K562 (cell line): ENCODE data around the gene TMEM255A. TPM values are rescaled to one million over a fixed set of nuclear protein-coding genes. Genes with fewer than 3 reads are reported as not detected.

ENCODE experiments used
- EP300 ChIP-seq: IDR thresholded peaks from 2 replicates; pipeline ENCODE4 v1.6.1; 2012; ENCODE audit warnings: low read length, improper control_type of control experiment
- GTF2A2 ChIP-seq: IDR thresholded peaks from 2 replicates; pipeline ENCODE4 v1.6.1; 2016; ENCODE audit warnings: mild to moderate bottlenecking, missing genetic modification characterization, missing compliant biosample characterization
- HMG20B ChIP-seq: fragments of 250-450 bp; sonication (Bioruptor Pico); IDR thresholded peaks from 2 replicates; pipeline ENCODE4 v1.5.0; 2021; ENCODE audit warnings: mild to moderate bottlenecking
- SIX5 ChIP-seq, 2 experiments: IDR thresholded peaks; 2 replicates each; pipeline ENCODE4 v1.6.1; 2011; ENCODE audit warnings: low read length in 2 of 2, borderline replicate concordance in 1 of 2, low read depth in 1 of 2, mild to moderate bottlenecking in 1 of 2, moderate library complexity in 1 of 2; ENCODE audit not compliant: insufficient read depth in 1 of 2
- TGIF2 ChIP-seq: sonication (generic); formaldehyde crosslinking; IDR thresholded peaks from 2 replicates; pipeline ENCODE4 v1.8.1; 2022; ENCODE audit warnings: mild to moderate bottlenecking, missing genetic modification reagents, moderate library complexity
- ZSCAN29 ChIP-seq: fragments of 450-650 bp; IDR thresholded peaks from 2 replicates; pipeline ENCODE4 v1.6.1; 2017
- polyA plus RNA-seq, 8 experiments: library from polyadenylated mRNA; depleted of rRNA in 4 of 8; stranded (reverse) in 5 of 8; unstranded in 3 of 8; fragments of >200 nt; fragmentation: Nextera tagmentation in 2 of 8; fragmentation: Illumina TruSeq in 1 of 8; extraction: Ambion mirVana in 2 of 8; extraction: Trizol in 1 of 8; gene quantifications; 2 replicates each; pipeline versions ENCODE4 v1.2.1 to v1.2.3, GENCODE V29; 2011 to 2014; ENCODE audit warnings: inconsistent platforms in 1 of 8, missing spikeins in 1 of 8
- total RNA-seq, 7 experiments: library from RNA; depleted of rRNA in 6 of 7; stranded (reverse); fragments of >200 nt in 6 of 7; fragmentation: Illumina TruSeq in 2 of 7; extraction: Trizol in 2 of 7; gene quantifications; 2 replicates each; pipeline versions ENCODE4 v1.2.1 to v1.2.3, GENCODE V29; 2011 to 2021; ENCODE audit warnings: low replicate concordance in 1 of 7
- TF ChIP-seq, protein P1 (sequence below): fragments of 250-450 bp; sonication (Bioruptor Pico); IDR thresholded peaks from 2 replicates; pipeline ENCODE4 v1.5.0; 2022; ENCODE audit warnings: mild to moderate bottlenecking
- TF ChIP-seq, protein P2 (sequence below): fragments of 250-450 bp; sonication (Bioruptor Pico); IDR thresholded peaks from 2 replicates; pipeline ENCODE4 v1.4.0; 2020; ENCODE audit warnings: mild to moderate bottlenecking, moderate library complexity, borderline replicate concordance
- TF ChIP-seq, protein P3 (sequence below), 2 experiments: fragments of 450-650 bp; IDR thresholded peaks; 2 replicates each; pipeline ENCODE4 v1.6.1; 2016; ENCODE audit warnings: mild to moderate bottlenecking in 2 of 2, borderline replicate concordance in 1 of 2, low read depth in 1 of 2, moderate library complexity in 1 of 2
- TF ChIP-seq, protein P4 (sequence below): sonication (generic); formaldehyde crosslinking; IDR thresholded peaks from 2 replicates; pipeline ENCODE4 v1.8.1; 2022; ENCODE audit warnings: missing genetic modification reagents

Gene TMEM255A
- total and polyA plus RNA-seq, 9 of the 15 experiments (the other 6 are each of a cell fraction or from before 2014, with no cell fraction given): 0.01 TPM; not detected in 8

DNA sequence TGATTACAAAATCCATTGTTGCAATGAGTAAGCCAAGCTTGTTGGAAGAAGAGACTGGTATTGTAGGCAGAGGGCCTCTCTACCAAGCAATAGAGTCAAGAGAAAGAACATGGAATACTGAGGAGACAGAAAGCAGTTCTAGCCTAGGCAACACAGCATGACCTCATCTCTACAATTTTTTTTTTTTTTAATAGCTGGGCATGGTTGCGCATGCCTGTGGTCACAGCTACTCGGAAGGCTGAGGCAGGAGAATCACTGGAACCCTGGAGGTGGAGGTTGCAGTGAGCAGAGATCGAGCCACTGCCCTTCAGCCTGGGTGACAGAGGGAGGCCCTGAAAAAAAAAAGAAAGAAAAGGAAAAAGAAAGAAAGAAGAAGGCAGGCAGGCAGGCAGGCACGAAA lies 72.3 kb downstream of the TMEM255A start (continued):
- TF ChIP-seq, protein P1, sequence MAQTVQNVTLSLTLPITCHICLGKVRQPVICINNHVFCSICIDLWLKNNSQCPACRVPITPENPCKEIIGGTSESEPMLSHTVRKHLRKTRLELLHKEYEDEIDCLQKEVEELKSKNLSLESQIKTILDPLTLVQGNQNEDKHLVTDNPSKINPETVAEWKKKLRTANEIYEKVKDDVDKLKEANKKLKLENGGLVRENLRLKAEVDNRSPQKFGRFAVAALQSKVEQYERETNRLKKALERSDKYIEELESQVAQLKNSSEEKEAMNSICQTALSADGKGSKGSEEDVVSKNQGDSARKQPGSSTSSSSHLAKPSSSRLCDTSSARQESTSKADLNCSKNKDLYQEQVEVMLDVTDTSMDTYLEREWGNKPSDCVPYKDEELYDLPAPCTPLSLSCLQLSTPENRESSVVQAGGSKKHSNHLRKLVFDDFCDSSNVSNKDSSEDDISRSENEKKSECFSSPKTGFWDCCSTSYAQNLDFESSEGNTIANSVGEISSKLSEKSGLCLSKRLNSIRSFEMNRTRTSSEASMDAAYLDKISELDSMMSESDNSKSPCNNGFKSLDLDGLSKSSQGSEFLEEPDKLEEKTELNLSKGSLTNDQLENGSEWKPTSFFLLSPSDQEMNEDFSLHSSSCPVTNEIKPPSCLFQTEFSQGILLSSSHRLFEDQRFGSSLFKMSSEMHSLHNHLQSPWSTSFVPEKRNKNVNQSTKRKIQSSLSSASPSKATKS: no peak
- TF ChIP-seq, protein P2, sequence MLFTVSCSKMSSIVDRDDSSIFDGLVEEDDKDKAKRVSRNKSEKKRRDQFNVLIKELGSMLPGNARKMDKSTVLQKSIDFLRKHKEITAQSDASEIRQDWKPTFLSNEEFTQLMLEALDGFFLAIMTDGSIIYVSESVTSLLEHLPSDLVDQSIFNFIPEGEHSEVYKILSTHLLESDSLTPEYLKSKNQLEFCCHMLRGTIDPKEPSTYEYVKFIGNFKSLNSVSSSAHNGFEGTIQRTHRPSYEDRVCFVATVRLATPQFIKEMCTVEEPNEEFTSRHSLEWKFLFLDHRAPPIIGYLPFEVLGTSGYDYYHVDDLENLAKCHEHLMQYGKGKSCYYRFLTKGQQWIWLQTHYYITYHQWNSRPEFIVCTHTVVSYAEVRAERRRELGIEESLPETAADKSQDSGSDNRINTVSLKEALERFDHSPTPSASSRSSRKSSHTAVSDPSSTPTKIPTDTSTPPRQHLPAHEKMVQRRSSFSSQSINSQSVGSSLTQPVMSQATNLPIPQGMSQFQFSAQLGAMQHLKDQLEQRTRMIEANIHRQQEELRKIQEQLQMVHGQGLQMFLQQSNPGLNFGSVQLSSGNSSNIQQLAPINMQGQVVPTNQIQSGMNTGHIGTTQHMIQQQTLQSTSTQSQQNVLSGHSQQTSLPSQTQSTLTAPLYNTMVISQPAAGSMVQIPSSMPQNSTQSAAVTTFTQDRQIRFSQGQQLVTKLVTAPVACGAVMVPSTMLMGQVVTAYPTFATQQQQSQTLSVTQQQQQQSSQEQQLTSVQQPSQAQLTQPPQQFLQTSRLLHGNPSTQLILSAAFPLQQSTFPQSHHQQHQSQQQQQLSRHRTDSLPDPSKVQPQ: no peak
- TF ChIP-seq, protein P3, sequence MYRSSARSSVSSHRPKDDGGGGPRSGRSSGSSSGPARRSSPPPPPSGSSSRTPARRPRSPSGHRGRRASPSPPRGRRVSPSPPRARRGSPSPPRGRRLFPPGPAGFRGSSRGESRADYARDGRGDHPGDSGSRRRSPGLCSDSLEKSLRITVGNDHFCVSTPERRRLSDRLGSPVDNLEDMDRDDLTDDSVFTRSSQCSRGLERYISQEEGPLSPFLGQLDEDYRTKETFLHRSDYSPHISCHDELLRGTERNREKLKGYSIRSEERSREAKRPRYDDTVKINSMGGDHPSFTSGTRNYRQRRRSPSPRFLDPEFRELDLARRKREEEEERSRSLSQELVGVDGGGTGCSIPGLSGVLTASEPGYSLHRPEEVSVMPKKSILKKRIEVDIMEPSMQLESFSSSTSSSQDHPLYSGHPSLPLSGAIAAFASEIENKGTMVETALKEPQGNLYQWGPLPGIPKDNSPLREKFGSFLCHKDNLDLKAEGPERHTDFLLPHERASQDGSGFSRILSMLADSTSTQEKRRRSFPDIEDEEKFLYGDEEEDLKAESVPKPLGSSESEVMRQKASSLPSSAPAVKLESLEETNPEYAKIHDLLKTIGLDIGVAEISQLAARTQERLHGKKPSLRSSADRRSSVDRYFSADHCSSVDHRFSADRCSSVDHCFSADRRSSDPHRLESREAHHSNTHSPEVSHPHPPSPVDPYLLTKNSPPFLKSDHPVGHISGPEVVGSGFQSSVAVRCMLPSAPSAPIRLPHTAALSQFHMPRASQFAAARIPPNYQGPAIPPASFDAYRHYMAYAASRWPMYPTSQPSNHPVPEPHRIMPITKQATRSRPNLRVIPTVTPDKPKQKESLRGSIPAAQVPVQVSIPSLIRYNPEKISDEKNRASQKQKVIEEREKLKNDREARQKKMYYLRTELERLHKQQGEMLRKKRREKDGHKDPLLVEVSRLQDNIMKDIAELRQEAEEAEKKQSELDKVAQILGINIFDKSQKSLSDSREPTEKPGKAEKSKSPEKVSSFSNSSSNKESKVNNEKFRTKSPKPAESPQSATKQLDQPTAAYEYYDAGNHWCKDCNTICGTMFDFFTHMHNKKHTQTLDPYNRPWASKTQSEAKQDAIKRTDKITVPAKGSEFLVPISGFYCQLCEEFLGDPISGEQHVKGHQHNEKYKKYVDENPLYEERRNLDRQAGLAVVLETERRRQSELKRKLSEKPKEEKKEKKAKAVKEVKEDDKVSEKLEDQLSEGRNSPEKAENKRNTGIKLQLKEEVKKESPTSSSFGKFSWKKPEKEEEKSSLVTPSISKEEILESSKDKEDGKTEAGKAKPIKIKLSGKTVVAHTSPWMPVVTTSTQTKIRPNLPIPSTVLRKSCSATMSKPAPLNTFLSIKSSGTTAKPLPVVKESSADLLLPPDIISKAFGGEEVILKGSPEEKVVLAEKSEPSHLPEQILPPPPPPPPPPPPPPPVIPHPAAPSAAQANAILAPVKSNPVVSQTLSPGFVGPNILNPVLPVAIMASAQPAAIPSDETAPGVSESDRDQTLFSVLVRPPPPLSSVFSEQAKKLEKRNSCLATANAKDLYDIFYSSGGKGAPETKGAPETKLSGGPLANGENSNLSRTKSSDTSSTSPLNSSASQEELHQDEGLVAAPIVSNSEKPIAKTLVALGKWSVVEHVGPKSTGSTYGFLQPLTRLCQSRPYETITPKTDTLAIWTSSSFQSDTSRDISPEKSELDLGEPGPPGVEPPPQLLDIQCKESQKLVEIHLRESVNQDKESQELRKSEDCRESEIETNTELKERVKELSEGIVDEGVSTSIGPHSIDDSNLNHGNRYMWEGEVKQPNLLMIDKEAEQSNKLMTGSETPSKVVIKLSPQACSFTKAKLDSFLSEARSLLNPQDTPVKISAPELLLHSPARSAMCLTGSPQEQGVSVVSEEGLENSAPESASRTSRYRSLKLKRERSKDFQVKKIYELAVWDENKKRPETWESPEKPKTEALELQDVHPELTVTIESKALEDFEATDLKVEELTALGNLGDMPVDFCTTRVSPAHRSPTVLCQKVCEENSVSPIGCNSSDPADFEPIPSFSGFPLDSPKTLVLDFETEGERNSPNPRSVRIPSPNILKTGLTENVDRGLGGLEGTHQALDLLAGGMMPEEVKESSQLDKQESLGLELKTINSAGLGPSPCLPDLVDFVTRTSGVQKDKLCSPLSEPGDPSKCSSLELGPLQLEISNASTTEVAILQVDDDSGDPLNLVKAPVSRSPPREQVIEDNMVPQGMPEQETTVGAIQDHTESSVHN (IDR thresholded peaks at IDR 0.05; ENCODE audit: borderline replicate concordance in 1 of 2, low read depth in 1 of 2): no peak
- TF ChIP-seq ZSCAN29 (no peak), TGIF2 (CRISPR knock-in tag) (no peak), HMG20B (CRISPR knock-in tag) (no peak), GTF2A2 (tag) (no peak), SIX5 (IDR thresholded peaks at IDR 0.05; ENCODE audit: borderline replicate concordance in 1 of 2, insufficient read depth in 1 of 2, low read depth in 1 of 2, low read length in 2 of 2) (no peak), EP300 (no peak)
- TF ChIP-seq, protein P4, sequence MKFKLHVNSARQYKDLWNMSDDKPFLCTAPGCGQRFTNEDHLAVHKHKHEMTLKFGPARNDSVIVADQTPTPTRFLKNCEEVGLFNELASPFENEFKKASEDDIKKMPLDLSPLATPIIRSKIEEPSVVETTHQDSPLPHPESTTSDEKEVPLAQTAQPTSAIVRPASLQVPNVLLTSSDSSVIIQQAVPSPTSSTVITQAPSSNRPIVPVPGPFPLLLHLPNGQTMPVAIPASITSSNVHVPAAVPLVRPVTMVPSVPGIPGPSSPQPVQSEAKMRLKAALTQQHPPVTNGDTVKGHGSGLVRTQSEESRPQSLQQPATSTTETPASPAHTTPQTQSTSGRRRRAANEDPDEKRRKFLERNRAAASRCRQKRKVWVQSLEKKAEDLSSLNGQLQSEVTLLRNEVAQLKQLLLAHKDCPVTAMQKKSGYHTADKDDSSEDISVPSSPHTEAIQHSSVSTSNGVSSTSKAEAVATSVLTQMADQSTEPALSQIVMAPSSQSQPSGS: no peak
